Muscle layer of duodenum (tissue), 2 donors: ENCODE measurements around the gene PFKFB4.

Experiments
- H3K27ac ChIP-seq: one replicate; pipeline ENCODE4 v1.7.0; 2013; ENCODE audit warnings: mild to moderate bottlenecking, low read length
- H3K27me3 ChIP-seq: one replicate; pipeline ENCODE4 v1.7.0; 2013; ENCODE audit warnings: low read depth, mild to moderate bottlenecking, control low read depth, low read length
- H3K36me3 ChIP-seq, 2 donors: one replicate each; pipeline ENCODE4 v1.7.0; 2013; ENCODE audit warnings: low read length in 2 of 2, control low read depth in 1 of 2, mild to moderate bottlenecking in 1 of 2; ENCODE audit not compliant: insufficient read depth in 2 of 2, control insufficient read depth in 1 of 2
- H3K4me1 ChIP-seq, 2 donors: one replicate each; pipeline ENCODE4 v1.7.0; 2013; ENCODE audit warnings: low read length in 2 of 2, mild to moderate bottlenecking in 2 of 2, control low read depth in 1 of 2, moderate library complexity in 1 of 2; ENCODE audit not compliant: insufficient read depth in 2 of 2, control insufficient read depth in 1 of 2
- H3K4me3 ChIP-seq, 2 donors: one replicate each; pipeline ENCODE4 v1.7.0; 2013; ENCODE audit warnings: low read length in 2 of 2, low read depth in 1 of 2, mild to moderate bottlenecking in 1 of 2
- H3K9me3 ChIP-seq, 2 donors: one replicate each; pipeline ENCODE4 v1.7.0; 2013; ENCODE audit warnings: low read length in 2 of 2, control low read depth in 1 of 2, mild to moderate bottlenecking in 1 of 2; ENCODE audit not compliant: control insufficient read depth in 1 of 2
- donor health status: healthy.

PFKFB4 gene

GRCh38 chr3:48521635-48522034, 35.0 kb downstream of the PFKFB4 start:
- Histone ChIP-seq H3K4me1 (no peaks in the 10 kb centered on the region), H3K27me3 (no peaks in the 10 kb centered on the region), H3K9me3 (no peaks in the 10 kb centered on the region), H3K4me3 (no peak overlapping the region), H3K36me3 (peaks cover 5 to 7% of the 10 kb centered on the region in 2 donors), H3K27ac (no peak overlapping the region)

- no peaks in the 10 kb centered on the region for H3K27me3 ChIP-seq
- no peaks in the 10 kb centered on the region for H3K9me3 ChIP-seq
- H3K4me3 ChIP-seq, result no peak overlapping the region
- H3K27ac ChIP-seq, result no peak overlapping the region
- no peaks in the 10 kb centered on the region for H3K4me1 ChIP-seq
- H3K36me3 ChIP-seq, result peaks cover 0 to 5% of the 10 kb centered on the region in 2 donors
Measured at GRCh38 chr3:48519277-48519643, 37.3 kb downstream of the PFKFB4 start.

GRCh38 chr3:48518638-48519276, 37.8 kb downstream of the PFKFB4 start:
- Histone ChIP-seq H3K4me1 (no peaks in the 10 kb centered on the region), H3K4me3 (no peak overlapping the region), H3K36me3 (peaks cover 0 to 5% of the 10 kb centered on the region in 2 donors), H3K27me3 (no peaks in the 10 kb centered on the region), H3K9me3 (no peaks in the 10 kb centered on the region), H3K27ac (no peak overlapping the region)

- no peaks in the 10 kb centered on the region for H3K27me3 ChIP-seq
- H3K27ac ChIP-seq, result no peak overlapping the region
- H3K4me3 ChIP-seq, result no peak overlapping the region
- no peaks in the 10 kb centered on the region for H3K9me3 ChIP-seq
- no peaks in the 10 kb centered on the region for H3K4me1 ChIP-seq
- H3K36me3 ChIP-seq, result peaks cover 0 to 5% of the 10 kb centered on the region in 2 donors
Measured at GRCh38 chr3:48518069-48518468, 38.5 kb downstream of the PFKFB4 start.

GRCh38 chr3:48516571-48516970, 40.0 kb downstream of the PFKFB4 start:
- H3K27me3 ChIP-seq, result no peaks in the 10 kb centered on the region
- H3K36me3 ChIP-seq, result peaks cover 0 to 5% of the 10 kb centered on the region in 2 donors
- H3K4me1 ChIP-seq, result no peaks in the 10 kb centered on the region
- no peaks in the 10 kb centered on the region for H3K9me3 ChIP-seq
- H3K4me3 ChIP-seq, result no peak overlapping the region
- H3K27ac ChIP-seq, result no peak overlapping the region

- Histone ChIP-seq H3K36me3 (peaks cover 0 to 5% of the 10 kb centered on the region in 2 donors), H3K4me3 (no peak overlapping the region), H3K9me3 (no peaks in the 10 kb centered on the region), H3K4me1 (no peaks in the 10 kb centered on the region), H3K27me3 (no peaks in the 10 kb centered on the region), H3K27ac (no peak overlapping the region)
Measured at GRCh38 chr3:48514431-48515227, 42.0 kb downstream of the PFKFB4 start.

GRCh38 chr3:48511551-48511950, 45.1 kb downstream of the PFKFB4 start:
- H3K4me1 ChIP-seq, result no peaks in the 10 kb centered on the region
- H3K4me3 ChIP-seq, result no peak overlapping the region
- no peaks in the 10 kb centered on the region for H3K36me3 ChIP-seq
- no peak overlapping the region for H3K27ac ChIP-seq
- no peaks in the 10 kb centered on the region for H3K27me3 ChIP-seq
- H3K9me3 ChIP-seq, result no peaks in the 10 kb centered on the region

GRCh38 chr3:48507256-48508061, 49.1 kb downstream of the PFKFB4 start:
- no peaks in the 10 kb centered on the region for H3K27me3 ChIP-seq
- H3K4me3 ChIP-seq, result no peak overlapping the region
- peaks cover 0 to 19% of the 10 kb centered on the region in 2 donors for H3K4me1 ChIP-seq
- H3K27ac ChIP-seq, result no peak overlapping the region
- no peaks in the 10 kb centered on the region for H3K36me3 ChIP-seq
- no peaks in the 10 kb centered on the region for H3K9me3 ChIP-seq

- H3K27me3 ChIP-seq, result no peaks in the 10 kb centered on the region
- peaks cover 0 to 19% of the 10 kb centered on the region in 2 donors for H3K4me1 ChIP-seq
- no peaks in the 10 kb centered on the region for H3K9me3 ChIP-seq
- no peak overlapping the region for H3K4me3 ChIP-seq
- H3K36me3 ChIP-seq, result no peaks in the 10 kb centered on the region
- H3K27ac ChIP-seq, result no peak overlapping the region
Measured at GRCh38 chr3:48505968-48506504, 50.6 kb downstream of the PFKFB4 start.

- H3K9me3 ChIP-seq, result no peaks in the 10 kb centered on the region
- peaks cover 0 to under 1% of the 10 kb centered on the region in 2 donors for H3K36me3 ChIP-seq
- H3K27ac ChIP-seq, result no peak overlapping the region
- H3K27me3 ChIP-seq, result no peaks in the 10 kb centered on the region
- no peak overlapping the region for H3K4me3 ChIP-seq
- H3K4me1 ChIP-seq, result peaks cover 0 to 19% of the 10 kb centered on the region in 2 donors
Measured at GRCh38 chr3:48505146-48505545, 51.5 kb downstream of the PFKFB4 start.
